H1 (cell line): ENCODE data around the gene SLC25A21. TPM values are rescaled to one million over a fixed set of nuclear protein-coding genes. Genes with fewer than 3 reads are reported as not detected.

ENCODE experiments used
- CTCF ChIA-PET: fragments of 300-600 bp; sonication (Branson Sonifier 250); formaldehyde crosslinking; loops from one replicate; lab custom pipeline; 2021; ENCODE audit not compliant: partially characterized antibody; lab: Charles Lee
- POLR2A ChIA-PET: fragments of 300-600 bp; sonication (Branson Sonifier 250); formaldehyde crosslinking; loops from one replicate; lab custom pipeline; 2021; ENCODE audit warnings: inconsistent platforms; ENCODE audit not compliant: partially characterized antibody; lab: Charles Lee
- DNase-seq, 2 experiments: peaks; one replicate each; pipeline versions ENCODE4 v3.0.0 to v3.0.0-alpha.2; 2010 to 2022; ENCODE audit warnings: low spot score in 2 of 2, low read depth in 1 of 2, mixed read lengths in 1 of 2
- FAIRE-seq: peaks from 2 replicates; lab custom pipeline; 2011; peaks lifted over from hg19 to GRCh38; lab: Jason Lieb, UNC
- H2AFZ ChIP-seq: 2 replicates; pipeline ENCODE4 v1.8.1; 2012; ENCODE audit warnings: low read length, inconsistent platforms
- H2AK5ac ChIP-seq: 2 replicates; pipeline ENCODE4 v1.6.1; 2013; ENCODE audit warnings: low read depth, low read length
- H2BK120ac ChIP-seq: replicated peaks from 2 replicates; pipeline ENCODE3; 2013; ENCODE audit warnings: low read depth, low read length, inconsistent platforms
- H2BK12ac ChIP-seq: 2 replicates; pipeline ENCODE4 v1.6.1; 2013; ENCODE audit warnings: low read depth, low read length
- H2BK15ac ChIP-seq: 2 replicates; pipeline ENCODE4 v1.6.1; 2013; ENCODE audit warnings: low read length
- H2BK20ac ChIP-seq: 2 replicates; pipeline ENCODE4 v1.6.1; 2013; ENCODE audit warnings: low read length
- H2BK5ac ChIP-seq: 2 replicates; pipeline ENCODE4 v1.6.1; 2013; ENCODE audit warnings: low read depth, low read length
- H3K14ac ChIP-seq: 2 replicates; pipeline ENCODE4 v1.6.1; 2013; ENCODE audit warnings: inconsistent platforms; ENCODE audit not compliant: insufficient read length
- H3K18ac ChIP-seq: 2 replicates; pipeline ENCODE4 v1.6.1; 2013; ENCODE audit warnings: low read length; ENCODE audit errors: extremely low read depth
- H3K23ac ChIP-seq: 2 replicates; pipeline ENCODE4 v1.6.1; 2013; ENCODE audit warnings: inconsistent platforms; ENCODE audit not compliant: insufficient read length
- H3K23me2 ChIP-seq: 2 replicates; pipeline ENCODE4 v1.6.1; 2013; ENCODE audit warnings: low read depth, low read length
- H3K27ac ChIP-seq: 2 replicates; pipeline ENCODE4 v1.6.1; 2011; ENCODE audit warnings: low read depth, low read length, inconsistent platforms
- H3K27me3 ChIP-seq, 4 experiments: replicated peaks in 1 of 4; 1 replicate in 1 of 4; 2 replicates in 3 of 4; pipeline versions ENCODE4 v1.6.1 to v1.8.1; 2011 to 2013; ENCODE audit warnings: low read length in 3 of 4, mild to moderate bottlenecking in 3 of 4, inconsistent platforms in 2 of 4, mixed read lengths in 2 of 4, moderate library complexity in 1 of 4; ENCODE audit not compliant: control insufficient read depth in 3 of 4, insufficient read depth in 3 of 4; ENCODE audit errors: extremely low read depth in 1 of 4
- H3K36me3 ChIP-seq, 4 experiments: 2 replicates each; pipeline versions ENCODE4 v1.6.1 to v1.8.1; 2011 to 2013; ENCODE audit warnings: mild to moderate bottlenecking in 4 of 4, low read length in 3 of 4, moderate library complexity in 2 of 4, control low read depth in 1 of 4, inconsistent platforms in 1 of 4; ENCODE audit not compliant: insufficient read depth in 4 of 4, control insufficient read depth in 2 of 4
- H3K4ac ChIP-seq: replicated peaks from 2 replicates; pipeline ENCODE3; 2013; ENCODE audit warnings: low read length, low read depth, mixed read lengths, inconsistent platforms; ENCODE audit not compliant: insufficient read length
- H3K4me1 ChIP-seq, 4 experiments: replicated peaks in 1 of 4; 1 replicate in 1 of 4; 2 replicates in 3 of 4; pipeline versions ENCODE4 v1.6.1 to v1.8.1; 2011 to 2013; ENCODE audit warnings: low read length in 3 of 4, inconsistent platforms in 2 of 4, mixed read lengths in 1 of 4; ENCODE audit not compliant: insufficient read depth in 4 of 4, control insufficient read depth in 3 of 4
- H3K4me2 ChIP-seq, 2 experiments: 2 replicates each; pipeline versions ENCODE4 v1.6.1 to v1.8.1; 2011 to 2013; ENCODE audit warnings: low read depth in 2 of 2, low read length in 2 of 2, control low read depth in 1 of 2, inconsistent platforms in 1 of 2, mild to moderate bottlenecking in 1 of 2; ENCODE audit not compliant: insufficient read depth in 1 of 2
- H3K4me3 ChIP-seq, 4 experiments: fragments of 200-600, 300-600 bp in 1 of 4; sonication (generic), shearing (Covaris generic), sonication (Bioruptor Twin) in 1 of 4; 2 replicates each; pipeline versions ENCODE4 v1.5.1 to v1.8.1; 2011 to 2016; ENCODE audit warnings: low read length in 4 of 4, low read depth in 3 of 4, control low read depth in 2 of 4, inconsistent platforms in 2 of 4, mild to moderate bottlenecking in 2 of 4, mixed read lengths in 1 of 4, moderate library complexity in 1 of 4; ENCODE audit not compliant: insufficient read depth in 2 of 4; ENCODE audit errors: extremely low read depth in 1 of 4
- H3K56ac ChIP-seq: replicated peaks from 2 replicates; pipeline ENCODE3; 2013; ENCODE audit warnings: low read depth, mild to moderate bottlenecking, mixed read lengths, low read length, inconsistent platforms; ENCODE audit not compliant: insufficient read length
- H3K79me1 ChIP-seq: 2 replicates; pipeline ENCODE4 v1.6.1; 2013; ENCODE audit warnings: low read depth, low read length, control low read depth
- H3K79me2 ChIP-seq, 2 experiments: 2 replicates each; pipeline versions ENCODE4 v1.6.1 to v1.8.1; 2012 to 2013; ENCODE audit warnings: low read length in 2 of 2, mild to moderate bottlenecking in 2 of 2, inconsistent platforms in 1 of 2; ENCODE audit not compliant: insufficient read depth in 2 of 2, control insufficient read depth in 1 of 2
- H3K9ac ChIP-seq, 4 experiments: replicated peaks in 1 of 4; 1 replicate in 1 of 4; 2 replicates in 3 of 4; pipeline versions ENCODE4 v1.6.1 to v1.8.1; 2011 to 2013; ENCODE audit warnings: low read depth in 3 of 4, low read length in 3 of 4, control low read depth in 2 of 4, mild to moderate bottlenecking in 2 of 4, moderate library complexity in 2 of 4, inconsistent platforms in 1 of 4; ENCODE audit errors: extremely low read depth in 1 of 4
- H3K9me3 ChIP-seq, 2 experiments: 2 replicates each; pipeline versions ENCODE4 v1.6.1 to v1.8.1; 2012 to 2013; ENCODE audit warnings: mild to moderate bottlenecking in 2 of 2, moderate library complexity in 2 of 2, control low read depth in 1 of 2, inconsistent platforms in 1 of 2, low read depth in 1 of 2, low read length in 1 of 2, mixed read lengths in 1 of 2; ENCODE audit not compliant: insufficient read depth in 2 of 2
- H4K20me1 ChIP-seq, 2 experiments: replicated peaks in 1 of 2; 2 replicates each; pipeline versions ENCODE3 to v1.8.1; 2011 to 2013; ENCODE audit warnings: inconsistent platforms in 2 of 2, low read length in 2 of 2, mild to moderate bottlenecking in 1 of 2; ENCODE audit not compliant: insufficient read depth in 2 of 2, control insufficient read depth in 1 of 2
- H4K5ac ChIP-seq: 2 replicates; pipeline ENCODE4 v1.6.1; 2013; ENCODE audit warnings: low read length, low read depth, mixed read lengths, inconsistent platforms; ENCODE audit not compliant: insufficient read length
- H4K8ac ChIP-seq: 2 replicates; pipeline ENCODE4 v1.8.0; 2013; ENCODE audit warnings: mild to moderate bottlenecking, moderate library complexity, low read length, inconsistent platforms; ENCODE audit not compliant: insufficient read depth; ENCODE audit errors: extremely low read depth
- H4K91ac ChIP-seq: replicated peaks from 2 replicates; pipeline ENCODE3; 2013; ENCODE audit warnings: low read length, mixed read lengths, inconsistent platforms; ENCODE audit not compliant: insufficient read length
- ASH2L ChIP-seq: fragments of 200-600, 300-600 bp; sonication (generic); IDR thresholded peaks from one replicate; pipeline ENCODE4 v1.7.1; 2017; ENCODE audit warnings: low read length
- BACH1 ChIP-seq: IDR thresholded peaks from 2 replicates; pipeline ENCODE4 v1.6.1; 2012; ENCODE audit warnings: low read length, improper control_type of control experiment
- CTBP2 ChIP-seq: IDR thresholded peaks from 2 replicates; pipeline ENCODE4 v1.7.0; 2011; ENCODE audit warnings: borderline replicate concordance, mild to moderate bottlenecking, moderate library complexity, mixed read lengths, low read length; ENCODE audit not compliant: insufficient read depth, insufficient read length
- HDAC2 ChIP-seq, 2 experiments: fragments of 300-600 bp in 1 of 2; sonication (generic) in 1 of 2; IDR thresholded peaks; 2 replicates each; pipeline ENCODE4 v1.6.1; 2011 to 2012; ENCODE audit warnings: low read depth in 2 of 2, low read length in 2 of 2, mild to moderate bottlenecking in 2 of 2, moderate library complexity in 2 of 2, borderline replicate concordance in 1 of 2, inconsistent platforms in 1 of 2
- KDM4A ChIP-seq: IDR thresholded peaks from one replicate; pipeline ENCODE4 v1.7.1; 2012; ENCODE audit warnings: low read depth, mild to moderate bottlenecking, moderate library complexity, low read length, inconsistent platforms; ENCODE audit not compliant: severe bottlenecking
- MAX ChIP-seq: IDR thresholded peaks from 2 replicates; pipeline ENCODE4 v1.6.1; 2012; ENCODE audit warnings: inconsistent platforms
- RBBP5 ChIP-seq: IDR thresholded peaks from 2 replicates; pipeline ENCODE4 v1.7.1; 2012; ENCODE audit warnings: low read depth, mild to moderate bottlenecking, inconsistent platforms, low read length, moderate library complexity, borderline replicate concordance
- RNF2 ChIP-seq: fragments of 200-900, 300-1000 bp; sonication (generic); IDR thresholded peaks from 2 replicates; pipeline ENCODE4 v1.7.1; 2016; ENCODE audit warnings: borderline replicate concordance, low read depth, mild to moderate bottlenecking, antibody characterized with exemption, low read length; ENCODE audit not compliant: poor library complexity, severe bottlenecking; ENCODE audit errors: missing control alignments
- SUZ12 ChIP-seq: fragments of 200-600 bp; sonication (generic); IDR thresholded peaks from 2 replicates; pipeline ENCODE4 v1.6.1; 2012; ENCODE audit warnings: mild to moderate bottlenecking, inconsistent platforms, low read length, moderate library complexity, mixed read lengths
- TBP ChIP-seq: IDR thresholded peaks from 2 replicates; pipeline ENCODE4 v1.6.1; 2011; ENCODE audit warnings: low read depth, low read length, improper control_type of control experiment
- WGBS, 2 experiments: shearing (Covaris generic) in 1 of 2; methylation state at CpG; one replicate each; pipeline versions ENCODE4 v1.1.6 to v1.1.7; 2013 to 2015; ENCODE audit warnings: low lambda C conversion rate in 2 of 2, mixed read lengths in 2 of 2, inconsistent platforms in 1 of 2, low coverage in 1 of 2, missing lambda C conversion rate in 1 of 2; ENCODE audit not compliant: insufficient replicate concordance in 2 of 2, insufficient coverage in 1 of 2, insufficient read length in 1 of 2; ENCODE audit errors: extremely low coverage in 1 of 2, missing lambda C conversion rate in 1 of 2; 5-methylcytosine and 5-hydroxymethylcytosine counted together
- polyA plus RNA-seq, 7 experiments: library from polyadenylated mRNA; depleted of rRNA in 3 of 7; stranded (reverse) in 5 of 7; unstranded in 2 of 7; fragments of >200 nt in 5 of 7; fragments of 200-250 nt in 2 of 7; gene quantifications; 1 replicate in 5 of 7; 2 replicates in 1 of 7; 4 replicates in 1 of 7; pipeline versions ENCODE4 v1.2.1 to v1.2.3, GENCODE V29; 2011 to 2013; ENCODE audit warnings: missing spikeins in 2 of 7, mixed read lengths in 2 of 7
- total RNA-seq: library from RNA; stranded (reverse); fragmentation: NEBNext Ultra II Directional; extraction: Animal tissue kit (Norgen Biotek cat#: 25700); gene quantifications from 2 replicates; pipeline ENCODE4 v1.2.1, GENCODE V29; 2021

Gene SLC25A21
- total and polyA plus RNA-seq, 2 of the 8 experiments (the other 6 are each of a cell fraction or from before 2014, with no cell fraction given) = 6.9 to 15.7 TPM

GRCh38 chr14:36646664-36647416 is 525.6 kb downstream of the SLC25A21 start:
- H3K4ac ChIP-seq = no peak overlapping the region
- WGBS, 2 experiments = 3% methylated on average over 55 of the region's 55 CpGs; no CpG with 5 or more reads in 1 of the 2 experiments
- peak; percentile 97 for TF ChIP-seq SUZ12
- 0 out of 2 replicates have a peak, but pooled peaks have one; percentile 1 for TF ChIP-seq BACH1
- TF ChIP-seq RBBP5 = no peak
- no peak for TF ChIP-seq HDAC2 (IDR thresholded peaks at IDR 0.05; ENCODE audit: borderline replicate concordance in 1 of 2, low read depth in 2 of 2, low read length in 2 of 2)
- TF ChIP-seq MAX = peak; percentile 55; the same call in 1 of the 2 replicates
- TF ChIP-seq KDM4A = peak; percentile 85
- no peak for TF ChIP-seq TBP
- TF ChIP-seq RNF2 = peak; percentile 84
- TF ChIP-seq CTBP2 = peak; percentile 83
- peak; percentile 2 for TF ChIP-seq ASH2L

More at GRCh38 chr14:36646664-36647416, 525.6 kb downstream of the SLC25A21 start:
- Histone ChIP-seq H4K91ac (no peak overlapping the region), H3K23ac (no peak overlapping the region), H3K14ac (no peak overlapping the region), H2AK5ac (no peak overlapping the region), H3K79me2 (no peaks in the 10 kb centered on the region), H4K20me1 (peaks cover 2 to 9% of the 10 kb centered on the region in 2 experiments), H4K5ac (no peak overlapping the region), H3K23me2 (peaks cover 11% of the 10 kb centered on the region; the same call in 1 of the 2 replicates), H3K4me2 (peak overlapping the region; percentile 73 to 93), H3K4me1 (peaks cover 0 to 15% (median 7%) of the 10 kb centered on the region in 4 experiments; a peak in 6 of 7 replicates), H2BK15ac (no peak overlapping the region), H3K9ac (no peak overlapping the region), H2BK120ac (no peak overlapping the region), H3K4me3 (peak overlapping the region; percentile 19 to 64 (median 57); a peak in 7 of 8 replicates), H4K8ac (peak overlapping the region; percentile 77), H2BK20ac (no peak overlapping the region), H3K79me1 (peaks cover 2% of the 10 kb centered on the region; the same call in 1 of the 2 replicates), H3K27ac (no peak overlapping the region), H2BK5ac (no peak overlapping the region), H2BK12ac (no peak overlapping the region), H3K27me3 (peaks cover 62 to 73% (median 71%) of the 10 kb centered on the region in 4 experiments), H3K36me3 (no peaks in the 10 kb centered on the region), H2AFZ (no peak overlapping the region), H3K56ac (no peak overlapping the region), H3K18ac (no peak overlapping the region), H3K9me3 (no peaks in the 10 kb centered on the region)
- POLR2A ChIA-PET = interaction anchor here (1.1 to 1.3 kb wide), 2 partner anchors 132 to 525 kb away, joined by 3 to 4 read pairs; partner anchors contain the start of gene SLC25A21
- DNase-seq (peak in 1 of 2 experiments; percentile 78), FAIRE-seq (no peak)
- CTCF ChIA-PET = interaction anchor here (0.7 to 11.6 kb wide), 30 partner anchors 7 to 507 kb away, joined by 3 to 132 read pairs (median 6); partner anchors contain the start of genes NKX2-8 and PAX9
